Gastroesophageal sphincter (tissue), 3 donors: Measurements from ENCODE around the gene STRIP2.

Experiments
- POLR2A ChIP-seq, 2 donors: fragments of 450-650 bp; IDR thresholded peaks; one replicate each; pipeline ENCODE4 v1.6.1; 2017; ENCODE audit warnings: antibody characterized with exemption in 2 of 2, mild to moderate bottlenecking in 2 of 2, moderate library complexity in 1 of 2
- POLR2AphosphoS5 ChIP-seq: sonication (generic); formaldehyde crosslinking; IDR thresholded peaks from one replicate; pipeline ENCODE4 v1.6.1; 2017; ENCODE audit warnings: antibody characterized with exemption
- TF ChIP-seq, protein P1 (sequence below), 4 experiments: fragments of 200-600 bp in 2 of 4; fragments of 450-650 bp in 2 of 4; sonication (generic) in 1 of 4; IDR thresholded peaks; one replicate each; pipeline ENCODE4 v1.5.1; 2017 to 2019; ENCODE audit warnings: antibody characterized with exemption in 4 of 4, mild to moderate bottlenecking in 2 of 4, moderate library complexity in 2 of 4

DNA sequence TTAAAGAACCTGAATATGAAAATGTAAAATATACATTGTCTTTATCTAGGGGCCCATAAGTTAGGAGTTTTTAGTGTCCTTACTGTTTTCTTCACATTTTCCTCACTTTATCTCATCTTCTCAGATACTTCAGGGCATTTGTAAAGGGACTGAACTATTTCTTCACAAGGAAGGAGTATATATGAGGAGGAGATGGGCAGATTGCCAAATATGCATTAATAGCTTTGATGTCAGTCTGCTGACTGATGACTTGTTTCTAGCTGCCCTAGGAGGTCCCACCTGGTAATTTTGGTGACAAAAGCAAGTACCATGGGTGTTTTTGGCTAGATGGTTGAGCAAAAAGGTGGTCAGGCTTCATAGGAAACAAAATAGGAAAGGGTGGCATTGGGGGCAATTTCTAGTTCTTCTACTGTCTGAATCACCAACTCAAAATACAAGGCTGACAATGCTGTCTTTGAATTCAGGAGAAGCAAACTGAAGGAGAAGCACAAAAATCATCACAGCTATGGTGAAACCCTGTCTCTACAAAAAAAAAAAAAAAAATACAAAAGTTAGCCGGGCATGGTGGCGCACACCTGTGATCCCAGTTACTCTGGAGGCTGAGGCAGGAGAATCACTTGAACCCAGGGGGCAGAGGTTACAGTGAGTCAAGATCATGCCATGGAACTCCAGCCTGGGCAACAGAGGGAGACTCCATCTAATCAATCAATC lies 10.4 kb upstream of the STRIP2 start:
- TF ChIP-seq POLR2A (IDR thresholded peaks at IDR 0.05): no peak
- TF ChIP-seq, protein P1, sequence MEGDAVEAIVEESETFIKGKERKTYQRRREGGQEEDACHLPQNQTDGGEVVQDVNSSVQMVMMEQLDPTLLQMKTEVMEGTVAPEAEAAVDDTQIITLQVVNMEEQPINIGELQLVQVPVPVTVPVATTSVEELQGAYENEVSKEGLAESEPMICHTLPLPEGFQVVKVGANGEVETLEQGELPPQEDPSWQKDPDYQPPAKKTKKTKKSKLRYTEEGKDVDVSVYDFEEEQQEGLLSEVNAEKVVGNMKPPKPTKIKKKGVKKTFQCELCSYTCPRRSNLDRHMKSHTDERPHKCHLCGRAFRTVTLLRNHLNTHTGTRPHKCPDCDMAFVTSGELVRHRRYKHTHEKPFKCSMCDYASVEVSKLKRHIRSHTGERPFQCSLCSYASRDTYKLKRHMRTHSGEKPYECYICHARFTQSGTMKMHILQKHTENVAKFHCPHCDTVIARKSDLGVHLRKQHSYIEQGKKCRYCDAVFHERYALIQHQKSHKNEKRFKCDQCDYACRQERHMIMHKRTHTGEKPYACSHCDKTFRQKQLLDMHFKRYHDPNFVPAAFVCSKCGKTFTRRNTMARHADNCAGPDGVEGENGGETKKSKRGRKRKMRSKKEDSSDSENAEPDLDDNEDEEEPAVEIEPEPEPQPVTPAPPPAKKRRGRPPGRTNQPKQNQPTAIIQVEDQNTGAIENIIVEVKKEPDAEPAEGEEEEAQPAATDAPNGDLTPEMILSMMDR (IDR thresholded peaks at IDR 0.05): no peak
- TF ChIP-seq POLR2AphosphoS5: no peak
